Measurements from ENCODE around the gene METTL1.

Gene METTL1

DNA sequence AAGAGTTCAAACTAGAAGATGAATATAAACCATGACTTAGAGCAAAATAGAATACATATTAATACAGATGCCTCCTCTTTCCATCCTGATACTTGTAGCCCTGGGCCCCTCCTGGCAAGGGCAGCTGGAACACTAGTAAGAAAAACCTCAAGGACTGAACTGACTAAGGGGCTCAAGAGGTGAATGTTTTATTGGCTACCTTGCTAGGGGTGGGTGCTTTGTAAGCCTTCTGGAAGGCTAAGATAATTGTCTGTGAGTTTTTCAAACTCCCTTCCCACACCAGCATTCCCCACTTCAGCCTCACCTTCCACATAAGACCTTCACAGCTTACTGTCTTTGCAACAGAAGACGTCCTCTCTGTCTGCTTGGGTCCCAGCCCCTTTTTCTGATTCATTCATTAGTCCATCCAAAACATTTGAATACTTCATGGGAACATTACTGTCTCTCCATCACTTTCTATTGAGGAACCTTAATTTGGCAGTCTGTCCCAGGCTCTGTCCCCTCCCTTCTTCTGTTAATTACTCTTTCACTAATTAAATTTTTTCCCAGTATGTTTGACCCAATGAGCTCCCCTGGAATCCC lies 18.1 kb downstream of the METTL1 start:
- no peak for DNase-seq (ENCODE audit: low spot score)

DNA sequence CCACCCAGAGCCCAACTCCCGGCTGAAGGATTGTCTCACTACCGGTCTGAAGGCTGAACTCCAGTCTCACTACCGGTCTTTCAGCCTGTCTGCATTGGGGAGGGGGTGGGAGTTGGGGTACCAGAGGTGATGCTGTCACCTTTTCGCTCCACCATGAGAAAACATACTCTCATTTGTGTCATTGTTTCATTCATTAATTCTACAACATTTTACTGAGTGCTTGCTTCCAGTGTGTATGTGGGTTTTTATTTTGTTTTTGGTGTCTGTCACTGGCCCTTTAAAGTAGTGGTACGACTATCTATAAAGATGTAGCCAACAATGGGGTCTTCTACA lies 19.3 kb downstream of the METTL1 start:
- no peak for DNase-seq (ENCODE audit: low spot score)

DNA sequence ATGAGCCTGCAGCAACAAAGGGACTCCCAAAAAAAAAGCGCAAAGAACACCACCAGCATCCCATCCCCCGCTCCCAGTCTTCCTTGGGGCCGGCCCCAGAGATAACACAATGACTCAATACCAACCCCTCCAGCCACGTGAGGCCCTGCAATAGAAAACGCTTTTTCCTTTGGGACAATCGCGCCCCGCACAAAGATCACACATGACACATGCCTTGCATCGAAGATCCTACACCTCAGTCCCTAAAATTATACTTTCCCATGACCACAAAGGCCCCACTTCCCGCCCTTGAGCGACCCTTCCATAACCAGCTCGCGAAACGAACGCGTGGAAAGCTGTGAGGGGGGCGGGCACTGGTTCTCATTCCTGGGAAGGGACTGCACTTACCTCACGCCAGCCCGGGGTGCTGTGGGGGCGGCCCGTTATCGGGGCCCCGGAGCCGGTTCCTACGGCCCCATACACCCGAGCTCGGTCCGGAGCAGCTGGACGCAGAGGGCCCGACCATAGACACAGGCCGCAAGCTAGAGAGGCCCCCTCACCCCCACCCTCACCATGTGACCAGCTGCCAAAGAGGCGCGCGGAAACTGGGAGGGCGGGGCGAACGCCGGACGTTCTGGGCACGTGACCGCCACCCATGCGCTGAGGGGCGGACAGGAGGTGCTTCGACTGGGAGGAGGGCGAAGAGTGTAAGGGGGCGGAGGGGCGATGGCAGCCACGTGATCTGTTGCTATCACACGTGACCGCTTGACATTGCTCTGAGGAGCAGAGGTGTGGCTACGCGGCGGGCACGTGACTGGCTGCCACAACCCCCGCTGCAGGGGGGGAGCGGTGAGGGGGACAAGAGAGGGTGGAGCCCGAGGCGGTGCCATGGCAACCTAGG lies 19.9 kb downstream of the METTL1 start, which contains the start of gene CDK4:
Gene CDK4, minus strand, starts transcription at position 523 of the 880 bp plus-strand sequence. CDS start 593 bp downstream, outside the sequence.
- peak; percentile 99 for DNase-seq (ENCODE audit: low spot score)

GRCh38 chr12:57751432-57751787 lies 20.5 kb downstream of the METTL1 start:
- no peak for DNase-seq (ENCODE audit: low spot score)

DNA sequence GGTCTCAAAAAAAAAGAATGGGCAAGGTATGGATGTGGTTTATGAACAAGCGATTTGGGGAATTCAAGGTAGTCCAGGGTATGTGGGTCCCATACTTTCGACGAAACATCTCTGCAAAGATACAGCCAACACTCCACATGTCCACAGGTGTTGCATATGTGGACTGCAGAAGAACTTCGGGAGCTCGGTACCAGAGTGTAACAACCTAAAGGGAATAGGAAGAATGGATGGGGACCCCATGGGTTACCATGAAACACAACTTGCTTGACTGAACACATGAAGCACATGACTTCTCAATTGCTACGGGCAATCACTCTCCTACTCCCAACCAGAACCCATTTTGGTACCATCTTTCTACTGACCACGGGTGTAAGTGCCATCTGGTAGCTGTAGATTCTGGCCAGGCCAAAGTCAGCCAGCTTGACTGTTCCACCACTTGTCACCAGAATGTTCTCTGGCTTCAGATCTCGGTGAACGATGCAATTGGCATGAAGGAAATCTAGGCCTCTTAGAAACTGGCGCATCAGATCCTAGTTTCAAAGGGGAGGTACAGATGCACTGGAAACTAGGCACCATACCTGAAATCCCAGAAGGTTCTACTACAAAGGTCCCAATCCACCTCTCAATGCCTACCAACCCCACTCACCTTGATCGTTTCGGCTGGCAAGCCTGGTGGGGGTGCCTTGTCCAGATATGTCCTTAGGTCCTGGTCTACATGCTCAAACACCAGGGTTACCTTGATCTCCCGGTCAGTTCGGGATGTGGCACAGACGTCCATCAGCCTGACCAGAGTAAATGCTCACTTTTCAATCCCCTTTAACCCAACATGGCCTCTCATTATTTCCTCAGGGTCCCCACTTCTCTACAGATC lies 21.1 kb downstream of the METTL1 start:
- DNase-seq (ENCODE audit: low spot score) = no peak

- DNase-seq (ENCODE audit: low spot score) = no peak
These were observed 22.8 kb downstream of the METTL1 start for GRCh38 chr12:57749061-57749460.

GRCh38 chr12:57746025-57746424 lies 25.9 kb downstream of the METTL1 start:
- DNase-seq (ENCODE audit: low spot score) = no peak

DNA sequence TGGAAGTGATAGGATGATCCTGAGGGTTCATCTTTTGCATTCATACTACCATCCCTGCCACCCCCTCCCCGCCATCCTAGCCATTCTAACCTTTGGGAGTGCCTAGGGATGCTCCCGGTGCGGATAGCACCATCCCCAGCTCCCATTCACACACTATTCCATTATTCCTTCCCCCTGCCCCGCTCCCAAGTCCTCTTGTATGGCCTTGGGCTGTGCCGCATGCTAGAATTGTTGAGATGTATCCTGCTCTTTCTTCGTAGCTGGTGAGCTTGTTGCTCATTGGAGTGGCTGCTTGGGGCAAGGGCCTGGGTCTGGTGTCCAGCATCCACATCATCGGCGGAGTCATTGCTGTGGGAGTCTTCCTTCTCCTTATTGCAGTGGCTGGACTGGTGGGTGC lies 26.4 kb downstream of the METTL1 start:
- no peak for DNase-seq (ENCODE audit: low spot score)

DNA sequence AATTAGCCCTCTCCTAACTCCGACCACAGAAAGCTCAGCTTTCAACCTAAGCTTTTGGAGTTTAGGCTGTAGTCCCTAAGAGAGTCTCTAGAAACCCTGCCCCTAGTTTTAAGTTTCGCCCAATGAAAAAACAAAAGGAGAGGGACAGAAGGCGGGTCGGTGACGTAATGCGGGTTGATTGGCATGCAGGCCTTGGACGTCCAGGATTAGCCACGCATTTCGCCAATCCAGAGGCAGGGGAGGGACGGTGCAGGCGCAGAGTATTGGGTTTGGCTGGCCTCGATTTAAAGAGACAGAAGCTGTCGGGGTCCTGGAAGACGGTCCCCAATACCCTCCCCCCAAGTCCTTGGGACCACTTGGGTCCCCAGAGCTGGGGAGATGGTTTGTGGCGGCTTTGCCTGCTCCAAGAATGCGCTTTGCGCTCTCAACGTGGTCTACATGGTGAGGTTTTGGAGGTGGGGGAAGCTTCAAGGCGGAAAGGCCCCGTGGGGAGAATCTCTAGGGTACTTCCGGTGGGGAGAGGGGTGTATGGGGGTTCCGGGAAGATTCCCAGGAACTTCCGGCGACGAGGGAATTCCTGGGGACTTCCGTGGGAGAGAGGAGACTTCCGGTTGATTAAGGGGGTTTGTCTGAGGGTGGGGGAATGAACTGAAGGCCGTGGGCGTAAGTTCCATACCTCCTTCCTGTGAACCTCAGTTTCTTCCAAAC lies 27.0 kb downstream of the METTL1 start, which contains the start of gene TSPAN31:
Gene TSPAN31, plus strand, starts transcription at position 263 of the 708 bp plus-strand sequence. Its CDS starts 116 bp downstream, at position 379.
- DNase-seq (ENCODE audit: low spot score) = peak; percentile 99

GRCh38 chr12:57744194-57744776 lies 27.6 kb downstream of the METTL1 start:
- peak; percentile 72 for DNase-seq (ENCODE audit: low spot score)

DNA sequence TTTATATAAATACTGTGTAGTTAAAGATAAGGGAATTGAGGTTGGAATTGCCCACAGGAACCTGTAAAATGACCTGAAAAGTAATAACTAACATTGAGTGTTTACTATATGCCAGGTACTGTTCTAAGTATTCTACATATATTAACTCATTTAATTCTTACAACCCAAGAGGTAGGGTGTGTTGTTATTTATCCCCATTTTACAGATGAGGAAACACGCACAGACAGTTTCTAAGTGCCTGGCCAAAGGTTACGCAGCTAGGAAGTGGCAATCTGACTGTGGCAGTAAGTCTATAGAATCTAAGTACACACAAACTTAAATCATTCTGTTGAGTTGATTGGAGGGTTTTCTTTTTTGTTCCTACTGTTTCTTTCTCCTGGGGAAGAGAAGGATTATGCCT lies 28.1 kb downstream of the METTL1 start:
- no peak for DNase-seq (ENCODE audit: low spot score)

- no peak for DNase-seq (ENCODE audit: low spot score)
These were observed 29.8 kb downstream of the METTL1 start for GRCh38 chr12:57741844-57742738.

DNA sequence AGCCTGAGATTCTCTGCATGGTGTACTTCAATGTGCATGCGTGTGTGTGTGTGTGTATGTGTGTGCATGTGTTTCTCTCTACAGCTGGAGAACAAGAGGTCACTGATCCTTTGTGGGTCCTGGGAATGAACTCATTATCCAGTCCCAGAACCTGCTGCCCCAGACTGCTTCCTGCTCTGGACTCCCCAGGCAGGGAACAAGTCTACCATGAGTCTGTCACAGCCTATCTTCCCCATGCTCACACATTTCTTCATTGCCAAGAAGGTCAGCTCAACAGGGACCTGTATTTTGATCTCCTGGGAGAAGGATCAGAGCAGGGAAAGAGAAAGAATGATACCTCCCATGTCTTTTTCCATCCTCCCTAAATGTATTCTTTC lies 30.5 kb downstream of the METTL1 start:
- DNase-seq (ENCODE audit: low spot score) = no peak

DNA sequence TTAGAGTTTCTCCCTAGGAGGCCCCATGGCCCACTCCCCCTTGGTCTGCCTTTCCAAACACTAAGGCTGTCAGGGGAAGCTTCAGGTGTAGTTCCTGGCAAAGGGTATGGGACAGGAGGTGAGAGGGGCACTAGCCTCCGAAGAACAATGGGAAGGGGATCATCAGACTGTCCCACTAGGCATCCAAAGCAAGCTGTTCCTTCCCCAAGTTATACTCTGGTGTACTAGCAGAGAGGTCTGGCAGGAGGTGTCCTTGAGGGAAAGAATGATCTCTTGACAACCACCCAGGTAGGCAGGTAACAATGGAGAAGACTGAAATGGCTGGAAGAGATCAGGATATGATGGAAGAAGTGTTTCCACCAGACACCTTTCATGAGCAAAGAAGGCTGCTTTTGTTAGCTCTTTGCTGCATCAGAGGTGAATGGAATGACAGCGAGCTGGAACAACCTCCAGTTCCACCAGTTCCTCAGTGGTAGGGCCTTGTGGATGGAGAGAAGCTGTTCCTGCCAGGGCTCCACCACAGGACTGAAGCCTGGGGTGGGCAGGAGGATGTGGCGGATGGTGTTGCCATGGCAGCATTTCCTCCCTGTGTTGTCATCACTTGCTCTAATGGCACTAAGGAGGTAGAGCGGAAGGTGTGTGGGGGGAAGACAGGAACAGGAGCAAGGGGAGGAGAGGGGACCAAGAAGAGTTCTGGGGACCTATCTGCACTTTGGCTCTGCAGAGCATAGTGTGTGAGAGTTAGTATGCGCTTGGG lies 31.1 kb downstream of the METTL1 start:
- DNase-seq (ENCODE audit: low spot score) = no peak

GRCh38 chr12:57739914-57740538 lies 31.9 kb downstream of the METTL1 start:
- no peak for DNase-seq (ENCODE audit: low spot score)

DNA sequence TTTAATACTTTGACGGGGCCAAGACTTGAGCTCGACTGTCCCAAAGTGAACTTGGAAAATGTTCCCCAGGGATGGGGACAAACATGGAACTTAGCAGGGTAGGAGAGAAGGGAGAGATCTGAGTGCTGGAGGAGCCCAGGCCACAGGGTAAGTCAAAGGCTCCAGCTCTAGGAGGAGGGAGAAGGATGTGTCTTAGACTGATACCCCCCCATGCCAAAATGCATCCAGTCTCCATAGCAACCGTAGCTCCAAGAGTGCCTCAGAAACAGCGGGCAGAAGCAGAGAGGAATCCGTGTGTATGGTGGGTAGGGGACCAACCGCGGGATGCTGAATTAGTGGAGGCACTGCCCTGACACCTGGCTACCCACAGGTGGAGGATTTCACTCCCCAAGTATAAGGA lies 32.5 kb downstream of the METTL1 start:
- DNase-seq (ENCODE audit: low spot score) = no peak

- DNase-seq (ENCODE audit: low spot score) = no peak
These were observed 33.2 kb downstream of the METTL1 start, which contains the start of gene AGAP2 for GRCh38 chr12:57738661-57739237. Gene AGAP2 (minus strand): TSS chr12:57738742. CDS start chr12:57738246, 496 bp downstream.

All from SW480 (cell line).